Measurements from ENCODE around the gene PSME1. TPM values are rescaled to one million over a fixed set of nuclear protein-coding genes. Genes with fewer than 3 reads are reported as not detected.

Gene PSME1
- total and polyA plus RNA-seq, 2 of the 4 experiments (the other 2 are of a cell fraction), result 42.8 to 106 TPM

DNA sequence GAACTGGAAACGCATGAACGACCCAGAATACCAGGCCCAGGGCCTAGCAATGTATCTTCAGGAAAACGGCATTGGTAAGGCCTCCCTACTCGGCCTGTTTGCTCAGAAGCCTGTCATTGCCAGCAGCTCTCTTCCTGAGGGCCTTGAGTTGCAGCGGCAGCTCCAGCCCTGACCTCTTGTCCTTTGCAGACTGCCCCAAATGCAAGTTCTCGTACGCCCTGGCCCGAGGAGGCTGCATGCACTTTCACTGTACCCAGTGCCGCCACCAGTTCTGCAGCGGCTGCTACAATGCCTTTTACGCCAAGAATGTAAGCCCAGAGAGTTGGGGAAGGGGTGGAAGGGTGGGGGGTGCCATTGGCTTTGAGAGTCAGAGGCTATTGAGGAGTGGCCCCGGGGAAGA, 21.3 kb downstream of the PSME1 start:
- intact Hi-C loops (cut with micrococcal nuclease), result no loop called here
- Histone ChIP-seq H3K27ac (ENCODE audit: insufficient read depth, low read length) (no peak overlapping the region), H3K23ac (ENCODE audit: low read depth, low read length) (no peak overlapping the region), H2AFZ (replicated peaks; ENCODE audit: low read length, poor library complexity) (no peak overlapping the region), H4K20me1 (ENCODE audit: insufficient read depth, low read length) (no peaks in the 10 kb centered on the region), H3K9me3 (ENCODE audit: control insufficient read depth, insufficient read depth, low read length) (no peaks in the 10 kb centered on the region), H3K9ac (ENCODE audit: low read depth, low read length) (no peak overlapping the region), H3K79me1 (ENCODE audit: low read depth in 1 of 2, low read length in 2 of 2) (peaks cover 10 to 16% of the 10 kb centered on the region in 2 experiments), H3K4me2 (ENCODE audit: low read depth, low read length) (no peak overlapping the region), H4K8ac (ENCODE audit: low read depth in 2 of 2, low read length in 2 of 2) (no peak overlapping the region), H2AK9ac (replicated peaks; ENCODE audit: low read depth, low read length, poor library complexity) (peak overlapping the region; percentile 24), H3K36me3 (ENCODE audit: control insufficient read depth, insufficient read depth, low read length) (peaks cover 55% of the 10 kb centered on the region), H3K27me3 (ENCODE audit: control insufficient read depth, insufficient read depth, low read length) (no peaks in the 10 kb centered on the region), H3K56ac (ENCODE audit: extremely low read depth, insufficient read depth, low read length) (no peak overlapping the region), H4K91ac (ENCODE audit: insufficient read depth, low read depth, low read length) (no peak overlapping the region), H3K9me1 (ENCODE audit: insufficient read depth, low read length) (peaks cover 5% of the 10 kb centered on the region), H3K18ac (ENCODE audit: low read depth, low read length) (no peak overlapping the region), H4K5ac (ENCODE audit: low read depth, low read length) (no peak overlapping the region), H2BK15ac (ENCODE audit: low read depth, low read length) (no peak overlapping the region), H3K4me3 (ENCODE audit: insufficient read depth, low read depth, low read length) (no peak overlapping the region), H3K14ac (replicated peaks; ENCODE audit: low read depth, low read length) (no peak overlapping the region), H3K4me1 (ENCODE audit: control insufficient read depth, insufficient read depth, low read length) (peaks cover 7% of the 10 kb centered on the region), H2BK120ac (ENCODE audit: low read depth, low read length) (no peak overlapping the region), H2BK20ac (ENCODE audit: low read depth, low read length) (no peak overlapping the region), H3K4ac (ENCODE audit: low read depth, low read length) (no peak overlapping the region), H2BK5ac (ENCODE audit: low read depth, low read length, poor library complexity, severe bottlenecking) (no peak overlapping the region), H2AK5ac (ENCODE audit: low read depth, low read length) (no peak overlapping the region)
- BruUV-seq (replicated peaks), result no TSS peak
- ATAC-seq (ENCODE audit: low read depth) (no peak), DNase-seq (no peak)
- TF ChIP-seq SMC3 (IDR thresholded peaks at IDR 0.05; ENCODE audit: low read depth, low read length) (no peak), RAD21 (IDR thresholded peaks at IDR 0.05; ENCODE audit: low read length) (no peak), BHLHE40 (IDR thresholded peaks at IDR 0.05; ENCODE audit: low read depth, low read length) (no peak), FOS (IDR thresholded peaks at IDR 0.05; ENCODE audit: low read depth, low read length) (no peak), NFE2L2 (IDR thresholded peaks at IDR 0.05; ENCODE audit: low read depth, low read length) (no peak), USF2 (IDR thresholded peaks at IDR 0.05; ENCODE audit: low read depth, low read length) (no peak), MXI1 (IDR thresholded peaks at IDR 0.05; ENCODE audit: borderline replicate concordance, low read depth, low read length) (no peak), RCOR1 (IDR thresholded peaks at IDR 0.05; ENCODE audit: insufficient replicate concordance, low read length) (no peak), RFX5 (IDR thresholded peaks at IDR 0.05; ENCODE audit: low read depth, low read length) (no peak), CEBPB (IDR thresholded peaks at IDR 0.05; ENCODE audit: low read depth, low read length) (no peak)
- TF ChIP-seq, protein P1, sequence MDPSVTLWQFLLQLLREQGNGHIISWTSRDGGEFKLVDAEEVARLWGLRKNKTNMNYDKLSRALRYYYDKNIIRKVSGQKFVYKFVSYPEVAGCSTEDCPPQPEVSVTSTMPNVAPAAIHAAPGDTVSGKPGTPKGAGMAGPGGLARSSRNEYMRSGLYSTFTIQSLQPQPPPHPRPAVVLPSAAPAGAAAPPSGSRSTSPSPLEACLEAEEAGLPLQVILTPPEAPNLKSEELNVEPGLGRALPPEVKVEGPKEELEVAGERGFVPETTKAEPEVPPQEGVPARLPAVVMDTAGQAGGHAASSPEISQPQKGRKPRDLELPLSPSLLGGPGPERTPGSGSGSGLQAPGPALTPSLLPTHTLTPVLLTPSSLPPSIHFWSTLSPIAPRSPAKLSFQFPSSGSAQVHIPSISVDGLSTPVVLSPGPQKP (IDR thresholded peaks at IDR 0.05; ENCODE audit: borderline replicate concordance, low read depth, low read length), result no peak
- ChIA-PET POLR2A (ENCODE audit: unreplicated experiment) (no interaction called here), CTCF (interaction anchor here (0.6 kb wide), 1 partner anchor 1129 kb away, joined by 6 read pairs; no protein-coding TSS in a partner anchor)
- WGBS, 2 experiments (ENCODE audit: extremely low coverage in 2 of 2, insufficient read length in 1 of 2), result 90% methylated on average over 7 of the region's 12 CpGs; no CpG with 5 or more reads in 1 of the 2 experiments
- in situ Hi-C loops (cut with MboI; ENCODE audit: low sequenced_read_pairs), result no loop called here
- dilution Hi-C loops (cut with HindIII; ENCODE audit: low sequenced_read_pairs, unreplicated experiment), result no loop called here

All from IMR-90 (cell line).